ENCODE data around the gene KLHL30. TPM values are rescaled to one million over a fixed set of nuclear protein-coding genes. Genes with fewer than 3 reads are reported as not detected.
A peak's percentile ranks its signal among the peaks of the same experiment; 100 is the strongest.

KLHL30 gene
- total RNA-seq, 1 experiment from 2014 or later: not detected

DNA sequence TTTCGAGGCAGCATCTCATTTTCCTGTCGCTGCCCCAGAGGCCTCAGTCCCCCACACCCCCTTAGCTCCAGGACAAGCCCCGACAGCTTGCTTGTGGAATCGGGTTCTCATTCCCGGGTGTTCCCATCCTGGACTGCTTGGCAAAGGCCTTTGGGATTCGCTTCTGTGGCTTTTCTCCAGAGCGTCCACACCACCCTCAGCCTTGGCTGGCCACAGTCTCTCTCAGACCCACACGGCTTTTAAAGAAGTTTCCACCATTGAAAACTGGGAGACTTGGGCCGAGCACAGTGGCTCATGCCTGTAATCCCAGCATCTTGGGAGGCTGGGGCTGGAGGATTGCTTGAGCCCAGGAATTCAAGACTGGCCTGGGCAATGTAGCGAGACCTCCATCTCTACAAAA lies 35.6 kb upstream of the KLHL30 start:
- H3T11ph ChIP-seq (ENCODE audit: low read length): no peak overlapping the region
- H2BK120ac ChIP-seq (ENCODE audit: low read depth, low read length, poor library complexity, severe bottlenecking): no peak overlapping the region
- H3K4me1 ChIP-seq (ENCODE audit: insufficient read depth, low read length): no peaks in the 10 kb centered on the region; the same call in 1 of the 2 replicates
- no peak overlapping the region for H2AFZ ChIP-seq (ENCODE audit: low read length)
- no peaks in the 10 kb centered on the region for H4K20me1 ChIP-seq (ENCODE audit: control insufficient read depth, insufficient read depth, insufficient read length)
- H3K18ac ChIP-seq (ENCODE audit: insufficient read length, low read depth, low read length): no peak overlapping the region
- H3K56ac ChIP-seq (ENCODE audit: insufficient read length, low read depth, low read length): no peak overlapping the region
- no peak overlapping the region for H3K27ac ChIP-seq (ENCODE audit: insufficient read length, low read depth, low read length)
- no peaks in the 10 kb centered on the region for H3K27me3 ChIP-seq (ENCODE audit: insufficient read depth, low read length)
- no peak overlapping the region for H2BK5ac ChIP-seq (ENCODE audit: insufficient read length, low read length)
- H3K4ac ChIP-seq (ENCODE audit: low read depth, low read length): no peak overlapping the region
- no peak overlapping the region for H4K91ac ChIP-seq (ENCODE audit: insufficient read length, low read depth, low read length)
- no peak overlapping the region for H3K23ac ChIP-seq (ENCODE audit: insufficient read length, low read depth, low read length)
- Mint-ChIP-seq H3K9me3 (no peaks in the 10 kb centered on the region), H3K36me3 (ENCODE audit: insufficient read depth in 1 of 3, low read depth in 3 of 3) (peaks cover 0 to 4% (median 0%) of the 10 kb centered on the region in 3 experiments; a peak in 3 of 7 replicates), H3K4me1 (peaks cover 13 to 21% of the 10 kb centered on the region in 2 experiments), H3K27ac (0 out of 7 replicates have a peak overlapping the region, but pooled peaks of 1 of the 3 experiments have one; percentile 51), H3K4me3 (no peak overlapping the region), H3K27me3 (ENCODE audit: low read depth) (no peaks in the 10 kb centered on the region; the same call in none of the 2 replicates)
- DNase-seq: no peak
- no peak overlapping the region for H2BK15ac ChIP-seq (ENCODE audit: low read depth, low read length)
- H2BK12ac ChIP-seq (ENCODE audit: insufficient read length, low read depth, low read length): no peak overlapping the region
- H2BK20ac ChIP-seq (ENCODE audit: low read depth, low read length, poor library complexity, severe bottlenecking): no peak overlapping the region
- no peak overlapping the region; the same call in 1 of the 2 replicates for H3K14ac ChIP-seq (ENCODE audit: insufficient read depth, low read length)
- no CpG with 5 or more reads among the region's 10 CpGs for WGBS (ENCODE audit: extremely low coverage, insufficient read length, low lambda C conversion rate)
- H4K8ac ChIP-seq (replicated peaks; ENCODE audit: insufficient read length, low read depth, low read length): no peak overlapping the region
- no peak overlapping the region for H3K9ac ChIP-seq (ENCODE audit: extremely low read depth, insufficient read length, low read length)
- TF ChIP-seq, protein P1, sequence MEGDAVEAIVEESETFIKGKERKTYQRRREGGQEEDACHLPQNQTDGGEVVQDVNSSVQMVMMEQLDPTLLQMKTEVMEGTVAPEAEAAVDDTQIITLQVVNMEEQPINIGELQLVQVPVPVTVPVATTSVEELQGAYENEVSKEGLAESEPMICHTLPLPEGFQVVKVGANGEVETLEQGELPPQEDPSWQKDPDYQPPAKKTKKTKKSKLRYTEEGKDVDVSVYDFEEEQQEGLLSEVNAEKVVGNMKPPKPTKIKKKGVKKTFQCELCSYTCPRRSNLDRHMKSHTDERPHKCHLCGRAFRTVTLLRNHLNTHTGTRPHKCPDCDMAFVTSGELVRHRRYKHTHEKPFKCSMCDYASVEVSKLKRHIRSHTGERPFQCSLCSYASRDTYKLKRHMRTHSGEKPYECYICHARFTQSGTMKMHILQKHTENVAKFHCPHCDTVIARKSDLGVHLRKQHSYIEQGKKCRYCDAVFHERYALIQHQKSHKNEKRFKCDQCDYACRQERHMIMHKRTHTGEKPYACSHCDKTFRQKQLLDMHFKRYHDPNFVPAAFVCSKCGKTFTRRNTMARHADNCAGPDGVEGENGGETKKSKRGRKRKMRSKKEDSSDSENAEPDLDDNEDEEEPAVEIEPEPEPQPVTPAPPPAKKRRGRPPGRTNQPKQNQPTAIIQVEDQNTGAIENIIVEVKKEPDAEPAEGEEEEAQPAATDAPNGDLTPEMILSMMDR (conservative IDR thresholded peaks at IDR 0.05): no peak
- H3K23me2 ChIP-seq (ENCODE audit: insufficient read length, low read depth, low read length, poor library complexity, severe bottlenecking): no peaks in the 10 kb centered on the region
- H3K79me1 ChIP-seq (ENCODE audit: insufficient read depth, low read depth, low read length, poor library complexity, severe bottlenecking): no peaks in the 10 kb centered on the region
- H3K4me2 ChIP-seq (ENCODE audit: insufficient read depth, insufficient read length, low read length): no peak overlapping the region
- no peak overlapping the region for H2AK5ac ChIP-seq (ENCODE audit: insufficient read length, low read length)
- no peaks in the 10 kb centered on the region for H3K79me2 ChIP-seq (ENCODE audit: insufficient read depth, low read length)
- no peak overlapping the region for H4K5ac ChIP-seq (ENCODE audit: insufficient read length, low read depth, low read length)
- no peaks in the 10 kb centered on the region for H3K9me3 ChIP-seq (ENCODE audit: control insufficient read depth, low read depth, low read length)
